Measurements from ENCODE around the gene KCNK17. TPM values are rescaled to one million over a fixed set of nuclear protein-coding genes. Genes with fewer than 3 reads are reported as not detected.

Gene KCNK17
- total RNA-seq, 1 donor from 2014 or later: not detected

DNA sequence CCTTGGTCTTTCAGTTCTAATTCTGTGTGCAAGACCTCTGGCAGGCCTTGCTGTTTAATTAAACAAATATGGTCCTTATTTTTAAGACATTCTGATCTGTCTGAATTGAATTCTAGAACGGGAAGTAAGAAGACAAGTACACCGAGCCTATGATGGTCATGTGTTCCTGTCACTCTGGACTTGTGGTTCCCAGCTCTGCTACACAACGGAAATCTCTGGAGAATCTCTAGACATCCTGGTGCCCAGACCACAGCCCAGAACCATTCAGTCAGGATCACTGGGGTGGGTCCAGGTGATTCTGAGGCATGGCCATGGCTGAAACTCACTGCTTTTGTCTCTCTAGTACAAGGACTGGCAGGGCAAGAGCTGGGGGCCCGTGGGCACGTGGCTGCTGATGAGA is 24.2 kb upstream of the KCNK17 start:
- no peak for DNase-seq (ENCODE audit: low read depth)

GRCh38 chr6:39335780-39336545 is 21.7 kb upstream of the KCNK17 start:
- no peak for DNase-seq (ENCODE audit: low read depth)

- DNase-seq (ENCODE audit: low read depth): no peak
Observed at GRCh38 chr6:39333644-39334438, 19.6 kb upstream of the KCNK17 start.

- no peak for DNase-seq (ENCODE audit: low read depth)
Observed at GRCh38 chr6:39330476-39330875, 16.3 kb upstream of the KCNK17 start.

DNA sequence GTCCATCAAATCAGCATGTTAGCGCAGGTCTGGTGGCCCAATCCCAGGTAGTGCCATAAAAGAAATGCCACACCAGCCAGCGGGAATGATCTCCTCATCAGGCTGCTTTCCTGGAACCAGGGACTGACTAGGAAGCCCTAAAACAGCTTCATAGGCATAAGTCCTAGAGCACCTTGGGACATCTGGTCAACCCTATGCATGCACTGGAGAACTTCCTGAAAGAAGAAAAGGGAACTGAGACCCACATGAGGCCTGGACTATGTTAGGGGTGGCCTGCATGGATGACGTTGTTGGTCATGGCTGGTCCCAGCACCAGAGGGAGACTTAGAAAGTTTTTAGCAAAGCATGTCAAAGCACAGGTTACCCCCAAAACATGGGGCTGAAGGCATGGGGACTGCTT is 15.8 kb upstream of the KCNK17 start:
- DNase-seq (ENCODE audit: low read depth): no peak

DNA sequence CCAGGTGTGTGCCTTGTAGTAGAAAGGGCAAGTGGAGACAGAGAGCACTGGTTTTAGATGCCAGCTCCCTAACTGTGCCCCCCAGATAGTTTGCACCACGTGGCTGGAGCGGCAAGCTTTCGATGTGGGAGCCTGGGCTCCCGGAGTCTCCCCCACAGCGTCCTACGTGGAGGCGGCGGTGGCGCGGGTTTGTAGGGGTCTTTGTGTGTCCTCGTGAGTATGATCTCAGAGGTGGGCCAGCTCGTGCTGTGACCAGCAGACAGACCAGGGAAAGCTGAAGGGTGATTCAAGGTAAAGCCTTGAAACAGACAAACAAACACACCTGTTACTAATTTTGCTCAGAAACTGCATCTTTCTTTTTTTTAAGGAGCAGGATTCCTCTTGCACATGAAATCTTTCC is 13.8 kb upstream of the KCNK17 start:
- no peak for DNase-seq (ENCODE audit: low read depth)

GRCh38 chr6:39327507-39327906 is 13.3 kb upstream of the KCNK17 start:
- DNase-seq (ENCODE audit: low read depth): no peak

- DNase-seq (ENCODE audit: low read depth): no peak
Observed at GRCh38 chr6:39322306-39322850, 8.2 kb upstream of the KCNK17 start, which contains the start of gene KCNK16. Gene KCNK16, minus strand, starts transcription at chr6:39322702. Its CDS starts 162 bp downstream, at chr6:39322540.

DNA sequence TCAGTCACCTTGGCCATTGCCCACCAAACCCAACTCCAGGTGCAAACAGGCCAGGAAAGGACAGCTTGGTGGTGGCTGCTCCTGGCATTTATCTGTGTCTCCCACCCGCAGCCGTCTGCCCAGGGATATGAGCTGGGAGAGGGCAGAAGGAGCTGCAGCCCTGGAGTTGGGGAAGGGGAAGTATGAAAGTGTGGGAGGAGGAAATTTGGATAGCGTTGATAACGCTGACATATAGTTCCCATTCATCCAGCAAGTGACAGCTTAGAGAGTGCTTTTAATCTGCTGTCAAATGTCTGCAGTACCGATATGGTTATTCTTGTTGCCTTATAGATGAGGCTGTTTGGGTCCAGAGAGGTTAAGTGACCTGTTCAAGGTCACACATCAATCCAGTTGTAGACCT is 7.5 kb upstream of the KCNK17 start:
- no peak for DNase-seq (ENCODE audit: low read depth)

DNA sequence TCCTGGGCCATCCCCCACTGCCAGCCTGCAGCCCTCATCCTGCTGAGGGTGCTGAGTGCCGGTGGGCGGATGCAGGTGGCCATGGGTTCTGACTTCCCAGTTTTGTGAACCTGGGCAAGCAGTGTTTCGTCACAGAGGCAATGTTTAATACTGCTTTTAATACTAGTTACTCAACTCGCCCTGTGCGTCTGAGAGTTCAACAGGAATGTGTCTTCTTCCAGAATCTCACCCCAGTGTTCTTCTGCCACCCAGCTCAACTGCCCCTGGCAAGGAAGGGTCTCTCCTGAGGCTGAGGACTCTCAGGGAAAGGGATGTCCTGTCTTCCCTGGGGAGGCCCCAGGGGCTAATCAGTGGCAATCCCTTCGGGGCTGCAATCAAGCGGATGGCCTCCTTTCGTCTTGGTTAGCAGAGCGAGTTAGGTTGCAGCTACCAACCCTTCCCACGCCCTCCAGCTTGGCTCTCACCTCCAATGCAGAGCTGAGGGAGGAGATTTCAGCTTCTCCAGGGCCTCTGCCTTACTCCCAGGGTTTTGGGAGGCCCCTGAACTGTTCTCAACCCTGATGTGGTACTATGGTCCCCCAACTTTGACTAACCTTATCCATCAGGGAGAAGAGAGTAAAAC is 6.3 kb upstream of the KCNK17 start:
- DNase-seq (ENCODE audit: low read depth): no peak

DNA sequence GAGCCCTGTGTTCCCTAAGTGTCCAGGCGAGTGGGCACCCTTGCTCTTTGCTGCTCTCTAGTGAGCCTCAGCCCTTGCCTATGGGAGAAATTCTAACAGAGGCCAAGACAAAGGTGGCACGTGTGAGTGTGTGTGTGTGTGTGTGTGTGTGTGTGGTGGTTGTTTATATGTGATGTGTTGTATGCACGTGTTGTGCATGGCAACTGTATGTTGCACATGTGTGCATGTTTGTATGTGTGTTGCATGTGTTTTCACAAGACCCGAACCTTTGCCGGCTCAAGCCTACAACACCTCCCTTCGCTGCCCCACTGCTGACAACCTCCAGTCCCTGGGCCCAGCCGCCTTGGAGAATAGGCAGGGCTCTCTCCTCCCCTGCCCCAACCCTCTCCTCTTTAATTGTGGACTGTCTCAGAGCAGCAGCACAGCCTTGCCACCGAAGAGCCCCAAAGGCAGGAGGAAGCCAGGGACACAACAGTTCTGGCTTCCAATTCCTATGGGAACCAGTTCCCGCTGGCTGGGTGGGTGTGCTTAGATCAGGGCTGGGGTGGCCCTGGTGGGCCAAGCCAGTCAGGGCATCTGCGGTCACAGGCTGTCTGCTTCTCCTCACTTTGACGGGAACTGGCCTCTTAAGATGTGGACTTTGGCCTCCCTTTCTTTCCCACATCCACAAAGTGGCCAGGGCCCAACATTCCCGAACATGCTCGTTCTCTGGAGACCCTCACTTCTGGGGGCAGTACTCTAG is 5.6 kb upstream of the KCNK17 start:
- no peak for DNase-seq (ENCODE audit: low read depth)

- DNase-seq (ENCODE audit: low read depth): no peak
Observed at GRCh38 chr6:39317256-39317655, 3.0 kb upstream of the KCNK17 start.

GRCh38 chr6:39313526-39314272 is 520 bp downstream of the KCNK17 start:
- no peak for DNase-seq (ENCODE audit: low read depth)

DNA sequence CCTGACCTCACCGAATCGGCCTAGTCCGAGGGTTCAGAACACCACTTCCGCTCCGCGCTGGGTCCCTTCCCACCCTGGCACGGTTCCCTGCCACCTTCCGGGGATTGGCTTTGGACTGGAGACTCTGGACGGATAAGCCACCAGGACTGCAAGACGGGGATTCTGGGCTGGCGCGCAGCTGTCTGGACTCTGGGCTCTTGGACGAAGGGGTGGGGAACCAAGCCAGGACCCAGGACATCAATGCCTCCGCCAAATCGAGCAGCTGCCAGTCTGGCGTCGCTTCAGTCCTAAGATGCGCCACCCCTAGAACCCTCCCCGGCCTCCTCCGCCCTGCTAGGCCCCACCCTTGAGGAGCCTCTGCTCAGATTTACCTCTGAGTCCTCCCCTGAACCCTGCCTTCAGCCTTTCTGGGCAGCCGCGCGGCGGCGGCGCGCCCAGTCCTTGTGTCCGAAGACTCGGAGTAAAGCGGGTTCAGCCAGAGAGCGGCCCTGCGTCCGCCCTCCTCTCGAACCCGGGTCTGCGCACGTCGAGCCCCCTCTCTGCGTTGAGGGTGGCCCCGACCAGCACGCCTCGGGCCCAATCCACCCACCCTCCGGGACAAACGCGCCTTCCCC is 1.2 kb downstream of the KCNK17 start:
- no peak for DNase-seq (ENCODE audit: low read depth)

DNA sequence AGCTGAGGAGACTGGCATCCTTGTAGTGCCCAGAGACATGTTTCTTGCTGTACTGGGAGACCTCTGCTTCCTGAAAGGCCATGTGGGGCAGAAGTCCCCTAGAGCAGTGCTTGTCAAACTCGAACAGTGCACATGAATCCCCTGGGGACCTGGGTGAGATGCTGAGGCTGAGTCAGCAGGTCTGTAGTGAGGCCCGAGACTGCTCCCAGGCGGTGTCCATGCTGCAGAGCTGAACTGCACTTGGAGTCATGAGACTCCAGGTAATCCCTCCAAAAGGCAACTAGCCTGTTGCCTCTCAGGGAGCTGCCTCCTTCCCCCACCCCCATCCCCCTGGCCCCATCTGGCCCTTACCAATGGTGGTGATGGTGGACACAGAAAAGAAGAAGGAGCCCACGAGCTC is 3.7 kb downstream of the KCNK17 start:
- no peak for DNase-seq (ENCODE audit: low read depth)

GRCh38 chr6:39309942-39310531 is 4.2 kb downstream of the KCNK17 start:
- DNase-seq (ENCODE audit: low read depth): peak; percentile 45

DNA sequence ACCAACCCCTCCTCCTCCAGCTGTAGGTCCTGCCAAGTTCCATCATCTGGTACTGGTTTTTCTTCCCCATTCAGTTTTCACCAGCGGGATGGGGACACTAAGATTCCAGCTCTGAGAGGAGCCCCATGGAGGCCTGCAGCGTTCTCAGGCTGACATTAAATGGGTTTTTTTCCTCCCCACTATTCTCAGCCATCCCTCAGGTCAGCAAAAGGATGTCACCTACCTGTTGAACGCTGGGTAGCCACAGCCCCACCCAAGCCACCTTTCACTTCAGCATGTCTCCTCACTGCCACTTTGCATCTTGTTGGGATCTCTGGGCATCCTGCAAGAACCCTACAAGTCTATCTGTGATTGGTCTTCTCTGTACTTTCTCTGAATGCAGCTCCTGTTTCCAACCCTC is 6.8 kb downstream of the KCNK17 start:
- no peak for DNase-seq (ENCODE audit: low read depth)

DNA sequence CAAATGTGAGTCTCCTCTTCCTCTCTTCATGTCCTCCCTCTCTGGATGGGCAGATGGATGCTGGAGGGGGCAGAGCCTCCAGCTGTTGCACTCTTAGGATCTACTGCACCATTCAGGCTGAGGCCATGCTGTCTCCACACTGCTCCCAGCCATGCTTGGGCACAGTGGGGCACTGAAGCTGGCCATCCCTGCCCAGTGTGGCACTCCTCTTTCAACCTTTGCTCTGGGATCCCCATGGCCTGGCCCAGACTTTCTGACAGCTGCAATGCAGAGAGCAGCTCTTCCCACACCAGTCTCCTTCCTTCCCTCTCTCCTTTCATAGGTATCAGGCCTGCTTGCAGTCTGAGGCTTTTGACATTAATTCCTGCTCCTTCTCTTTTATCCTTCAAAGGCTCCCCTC is 9.3 kb downstream of the KCNK17 start:
- DNase-seq (ENCODE audit: low read depth): no peak

- DNase-seq (ENCODE audit: low read depth): no peak
Observed at GRCh38 chr6:39303425-39304153, 10.6 kb downstream of the KCNK17 start.
